Psoas muscle (tissue), 8 donors: ENCODE data around the gene ZEB1. TPM values are rescaled to one million over a fixed set of nuclear protein-coding genes. Genes with fewer than 3 reads are reported as not detected.
A peak's percentile ranks its signal among the peaks of the same experiment; 100 is the strongest.

ENCODE experiments used
- ATAC-seq, 4 donors: fragments of 200-7000 bp; cut with Tn5 transposase; one replicate each; pipeline ENCODE4 v1.9.1; 2020; ENCODE audit warnings: moderate library complexity in 3 of 4, mild to moderate bottlenecking in 2 of 4
- DNase-seq, 2 donors: peaks; one replicate each; pipeline ENCODE4 v3.0.0-alpha.2; 2020
- H3K27ac ChIP-seq: fragments of 200-600 bp; one replicate; pipeline ENCODE4 v1.8.0; 2022
- H3K27me3 ChIP-seq, 3 donors: fragments of 200-600 bp in 1 of 3; one replicate each; pipeline versions ENCODE4 v1.6.1 to v1.8.0; 2013 to 2022; ENCODE audit warnings: low read length in 2 of 3, mild to moderate bottlenecking in 2 of 3, moderate library complexity in 1 of 3; ENCODE audit not compliant: insufficient read depth in 3 of 3
- H3K36me3 ChIP-seq, 2 donors: fragments of 200-600 bp in 1 of 2; one replicate each; pipeline versions ENCODE4 v1.6.1 to v1.8.0; 2013 to 2022; ENCODE audit warnings: low read depth in 1 of 2, mild to moderate bottlenecking in 1 of 2, moderate library complexity in 1 of 2; ENCODE audit not compliant: insufficient read depth in 1 of 2
- H3K4me1 ChIP-seq: fragments of 200-600 bp; one replicate; pipeline ENCODE4 v1.8.0; 2022
- H3K4me3 ChIP-seq: fragments of 200-600 bp; one replicate; pipeline ENCODE4 v1.8.0; 2022; ENCODE audit warnings: mild to moderate bottlenecking
- H3K9me3 ChIP-seq: fragments of 200-600 bp; one replicate; pipeline ENCODE4 v1.8.0; 2022
- WGBS, 3 donors: extraction: QIAGEN DNeasy Blood & Tissue Kit; methylation state at CpG; one replicate each; pipeline versions ENCODE4 v1.1.6 to v1.1.7; 2013; 5-methylcytosine and 5-hydroxymethylcytosine counted together
- intact Hi-C, 2 donors: fragments of 100-400 bp; cut with DNase I; formaldehyde crosslinking; loops; one replicate each; pipeline versions ENCODE4 v1.11.0 to v1.14.2; 2022
- polyA plus RNA-seq, 3 donors: library from polyadenylated mRNA; stranded (reverse); fragments of 200-250 nt; gene quantifications; one replicate each; pipeline ENCODE4 v1.2.3, GENCODE V29; 2013
- total RNA-seq, 4 donors: library from RNA; stranded (reverse); fragmentation: NEBNext Ultra II Directional in 2 of 4; extraction: Animal tissue kit (Norgen Biotek cat#: 25700) in 2 of 4; gene quantifications; one replicate each; pipeline versions ENCODE4 v1.2.1 to v1.2.4, GENCODE V29; 2021 to 2023
- TF ChIP-seq, protein P1 (sequence below): fragments of 200-600 bp; IDR thresholded peaks from one replicate; pipeline ENCODE4 v1.8.0; 2022; ENCODE audit warnings: antibody characterized with exemption
- donor health status: healthy with polysubstance abuse.
- donor health status: DM: no; HTN: no; CAD: no; lungs with moderate emphysema.
- donor health status: Bipolar disorder and iron deficiency.
- donor health status: healthy.
- donor health status: DM: yes; HTN: yes; CAD: no.
- donor health status: DM: no; HTN: no; CAD: no.
- donor health status: DM: no; HTN: no; CAD: no.
- donor health status: DM: yes; HTN: yes; CAD: no.

ZEB1 gene
- total and polyA plus RNA-seq, 7 donors: 18.7 to 99.8 (median 92.0) TPM

DNA sequence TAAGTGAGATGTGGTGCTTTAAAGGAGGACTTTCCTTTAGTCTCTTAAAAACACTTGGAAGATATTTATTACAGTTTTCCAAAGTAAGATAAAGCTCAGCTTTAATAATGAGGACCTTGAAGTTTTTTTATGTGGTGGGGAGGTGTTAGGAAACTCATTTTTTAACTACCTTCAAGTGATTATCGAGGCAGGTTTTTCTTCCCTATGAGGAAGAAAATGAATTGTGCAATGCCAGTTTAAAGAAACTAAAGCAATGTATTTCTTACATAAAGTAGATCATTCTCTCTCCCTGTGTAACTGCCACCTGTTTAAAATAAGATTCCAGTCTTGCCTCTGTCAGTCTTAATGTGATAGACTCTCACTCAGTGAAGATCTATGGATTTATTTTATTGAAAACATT lies 27.9 kb downstream of the ZEB1 start:
- Histone ChIP-seq H3K4me1 (peaks cover 75% of the 10 kb centered on the region), H3K4me3 (no peak overlapping the region)

DNA sequence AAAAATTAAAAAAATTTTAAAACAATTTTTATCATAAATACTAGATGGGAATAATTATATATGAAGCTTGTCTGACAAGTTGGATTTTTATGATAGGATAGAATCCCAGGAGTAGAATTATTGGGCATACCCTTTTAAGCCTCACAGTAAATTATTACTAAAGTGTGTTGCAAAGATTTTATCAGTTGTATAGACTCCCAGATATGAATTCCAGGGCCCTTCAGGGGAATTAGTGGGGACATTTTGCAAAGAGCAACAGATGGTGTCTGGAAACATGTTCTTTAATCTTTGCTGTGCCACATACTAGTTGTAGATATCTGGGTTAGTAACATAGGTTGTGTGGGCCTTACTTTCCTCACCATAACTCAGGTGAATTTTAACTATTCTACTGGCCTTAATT lies 28.7 kb downstream of the ZEB1 start:
- no peak overlapping the region for H3K27ac ChIP-seq
- DNase-seq: no peak
- no peaks in the 10 kb centered on the region for H3K36me3 ChIP-seq
- TF ChIP-seq, protein P1, sequence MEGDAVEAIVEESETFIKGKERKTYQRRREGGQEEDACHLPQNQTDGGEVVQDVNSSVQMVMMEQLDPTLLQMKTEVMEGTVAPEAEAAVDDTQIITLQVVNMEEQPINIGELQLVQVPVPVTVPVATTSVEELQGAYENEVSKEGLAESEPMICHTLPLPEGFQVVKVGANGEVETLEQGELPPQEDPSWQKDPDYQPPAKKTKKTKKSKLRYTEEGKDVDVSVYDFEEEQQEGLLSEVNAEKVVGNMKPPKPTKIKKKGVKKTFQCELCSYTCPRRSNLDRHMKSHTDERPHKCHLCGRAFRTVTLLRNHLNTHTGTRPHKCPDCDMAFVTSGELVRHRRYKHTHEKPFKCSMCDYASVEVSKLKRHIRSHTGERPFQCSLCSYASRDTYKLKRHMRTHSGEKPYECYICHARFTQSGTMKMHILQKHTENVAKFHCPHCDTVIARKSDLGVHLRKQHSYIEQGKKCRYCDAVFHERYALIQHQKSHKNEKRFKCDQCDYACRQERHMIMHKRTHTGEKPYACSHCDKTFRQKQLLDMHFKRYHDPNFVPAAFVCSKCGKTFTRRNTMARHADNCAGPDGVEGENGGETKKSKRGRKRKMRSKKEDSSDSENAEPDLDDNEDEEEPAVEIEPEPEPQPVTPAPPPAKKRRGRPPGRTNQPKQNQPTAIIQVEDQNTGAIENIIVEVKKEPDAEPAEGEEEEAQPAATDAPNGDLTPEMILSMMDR: no peak
- H3K9me3 ChIP-seq: no peaks in the 10 kb centered on the region
- H3K4me3 ChIP-seq: no peak overlapping the region
- intact Hi-C loops: no loop called here
- peaks cover 71% of the 10 kb centered on the region for H3K4me1 ChIP-seq
- ATAC-seq: no peak
- no peaks in the 10 kb centered on the region for H3K27me3 ChIP-seq

More for the DNA sequence above, 27.9 kb downstream of the ZEB1 start:
- WGBS, 3 donors: 76 to 90% (median 82%) methylated on average over 1 of the region's 1 CpG
- ATAC-seq (no peak), DNase-seq (no peak)
- Histone ChIP-seq H3K9me3 (no peaks in the 10 kb centered on the region), H3K27me3 (no peaks in the 10 kb centered on the region), H3K27ac (peak overlapping the region; percentile 17), H3K36me3 (no peaks in the 10 kb centered on the region)
- intact Hi-C loops: no loop called here
- TF ChIP-seq, protein P1: no peak

DNA sequence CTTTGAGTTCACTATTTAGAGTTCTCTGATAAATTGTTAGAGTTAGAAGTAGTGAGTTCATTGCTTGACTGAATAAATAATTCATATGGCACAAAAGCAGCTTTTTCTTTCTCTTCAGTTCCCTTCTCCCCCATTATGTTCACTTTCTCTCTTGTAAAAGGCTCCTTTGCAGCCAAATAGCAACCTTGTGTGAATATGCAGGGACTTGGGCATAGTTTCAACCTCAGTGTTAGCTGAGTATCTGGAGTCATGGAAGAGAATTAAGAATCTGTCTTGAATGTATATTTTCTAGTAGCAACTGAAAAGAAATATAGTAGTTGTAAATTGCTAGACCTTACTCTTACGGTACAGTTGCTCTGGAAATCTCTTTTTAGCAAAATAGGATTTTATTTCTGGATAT lies 31.9 kb downstream of the ZEB1 start:
- intact Hi-C loops: no loop called here
- TF ChIP-seq, protein P1: no peak
- ATAC-seq: no peak
- no peaks in the 10 kb centered on the region for H3K27me3 ChIP-seq
- H3K9me3 ChIP-seq: no peaks in the 10 kb centered on the region
- DNase-seq: no peak
- H3K4me3 ChIP-seq: no peak overlapping the region
- H3K27ac ChIP-seq: no peak overlapping the region
- H3K4me1 ChIP-seq: peaks cover 73% of the 10 kb centered on the region
- H3K36me3 ChIP-seq: no peaks in the 10 kb centered on the region
- WGBS, 3 donors: 85 to 96% (median 95%) methylated on average over 1 of the region's 1 CpG

DNA sequence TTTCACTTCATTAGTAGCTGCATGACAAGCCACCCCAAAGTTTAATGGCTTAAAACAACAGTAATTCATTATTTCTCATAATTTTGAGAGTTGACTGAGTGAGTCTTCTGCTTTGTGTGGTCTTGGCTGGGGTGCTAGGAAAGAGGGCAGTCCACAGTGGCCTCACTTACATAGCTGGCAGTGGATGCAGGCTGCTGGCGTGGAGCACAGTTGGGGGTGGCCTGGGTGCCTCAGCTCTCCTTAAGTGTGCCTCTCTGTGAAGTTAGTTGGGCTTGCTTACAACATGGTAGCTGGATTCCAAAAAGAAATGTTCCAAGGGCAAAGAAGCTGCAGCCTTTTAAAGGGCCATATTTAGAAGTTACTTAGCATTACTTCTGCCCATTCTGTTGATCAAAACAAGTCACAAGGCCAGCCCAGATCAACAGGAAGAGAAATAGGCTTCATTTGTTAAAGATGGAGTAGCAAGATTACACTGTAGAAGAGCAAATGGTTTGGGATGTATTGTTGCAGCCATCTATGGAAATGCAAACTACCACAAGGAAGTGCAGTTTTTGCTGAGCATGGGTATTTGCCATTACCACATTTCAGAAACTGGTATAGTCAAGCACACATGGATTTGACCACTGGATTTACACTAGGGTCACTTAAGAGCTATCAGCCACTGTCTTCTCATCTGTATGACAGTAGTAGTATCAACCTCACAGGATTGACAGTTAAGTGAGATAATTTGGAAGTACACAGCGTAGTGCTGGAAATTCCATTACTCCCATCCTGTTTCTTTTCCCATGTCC lies 33.6 kb downstream of the ZEB1 start:
- Histone ChIP-seq H3K4me1 (peaks cover 74% of the 10 kb centered on the region), H3K9me3 (no peaks in the 10 kb centered on the region), H3K36me3 (no peaks in the 10 kb centered on the region), H3K27ac (peak overlapping the region; percentile 68), H3K4me3 (no peak overlapping the region), H3K27me3 (no peaks in the 10 kb centered on the region)
- DNase-seq: peak in 1 of 2 donors; percentile 37
- 87 to 98% (median 91%) methylated on average over 2 of the region's 2 CpGs for WGBS, 3 donors
- TF ChIP-seq, protein P1: no peak
- peak in 2 of 4 donors; percentile 14 for ATAC-seq
- intact Hi-C loops: no loop called here

DNA sequence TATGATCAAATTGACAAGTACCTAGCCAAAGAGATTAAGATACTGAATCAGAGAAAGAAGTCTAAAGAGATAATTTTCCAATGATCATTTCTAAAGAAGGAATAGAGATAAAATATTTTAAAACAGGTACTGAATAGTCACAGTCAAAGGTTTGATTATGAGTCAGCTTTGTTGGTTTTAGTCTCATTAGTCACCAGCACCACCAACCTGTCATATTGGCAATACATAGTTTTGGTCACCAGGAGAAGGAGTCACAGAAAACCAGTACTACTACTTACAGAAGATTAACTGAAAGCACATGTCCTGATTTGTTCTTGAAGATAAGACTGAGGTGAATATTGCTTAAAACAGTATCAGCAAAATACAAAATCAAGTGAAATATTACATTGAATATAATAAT lies 34.6 kb downstream of the ZEB1 start:
- DNase-seq (no peak), ATAC-seq (peak; percentile 85 to 91 (median 88))
- H3K4me3 ChIP-seq: no peak overlapping the region
- H3K4me1 ChIP-seq: peaks cover 80% of the 10 kb centered on the region
- TF ChIP-seq, protein P1: peak; percentile 23
- intact Hi-C loops: no loop called here
- H3K27ac ChIP-seq: peak overlapping the region; percentile 68
- no peaks in the 10 kb centered on the region for H3K36me3 ChIP-seq
- H3K27me3 ChIP-seq: no peaks in the 10 kb centered on the region
- H3K9me3 ChIP-seq: no peaks in the 10 kb centered on the region
